ENCODE results near the gene LOXL3.
A peak's percentile ranks its signal among the peaks of the same experiment; 100 is the strongest.

LOXL3 gene, protein sequence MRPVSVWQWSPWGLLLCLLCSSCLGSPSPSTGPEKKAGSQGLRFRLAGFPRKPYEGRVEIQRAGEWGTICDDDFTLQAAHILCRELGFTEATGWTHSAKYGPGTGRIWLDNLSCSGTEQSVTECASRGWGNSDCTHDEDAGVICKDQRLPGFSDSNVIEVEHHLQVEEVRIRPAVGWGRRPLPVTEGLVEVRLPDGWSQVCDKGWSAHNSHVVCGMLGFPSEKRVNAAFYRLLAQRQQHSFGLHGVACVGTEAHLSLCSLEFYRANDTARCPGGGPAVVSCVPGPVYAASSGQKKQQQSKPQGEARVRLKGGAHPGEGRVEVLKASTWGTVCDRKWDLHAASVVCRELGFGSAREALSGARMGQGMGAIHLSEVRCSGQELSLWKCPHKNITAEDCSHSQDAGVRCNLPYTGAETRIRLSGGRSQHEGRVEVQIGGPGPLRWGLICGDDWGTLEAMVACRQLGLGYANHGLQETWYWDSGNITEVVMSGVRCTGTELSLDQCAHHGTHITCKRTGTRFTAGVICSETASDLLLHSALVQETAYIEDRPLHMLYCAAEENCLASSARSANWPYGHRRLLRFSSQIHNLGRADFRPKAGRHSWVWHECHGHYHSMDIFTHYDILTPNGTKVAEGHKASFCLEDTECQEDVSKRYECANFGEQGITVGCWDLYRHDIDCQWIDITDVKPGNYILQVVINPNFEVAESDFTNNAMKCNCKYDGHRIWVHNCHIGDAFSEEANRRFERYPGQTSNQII

DNA sequence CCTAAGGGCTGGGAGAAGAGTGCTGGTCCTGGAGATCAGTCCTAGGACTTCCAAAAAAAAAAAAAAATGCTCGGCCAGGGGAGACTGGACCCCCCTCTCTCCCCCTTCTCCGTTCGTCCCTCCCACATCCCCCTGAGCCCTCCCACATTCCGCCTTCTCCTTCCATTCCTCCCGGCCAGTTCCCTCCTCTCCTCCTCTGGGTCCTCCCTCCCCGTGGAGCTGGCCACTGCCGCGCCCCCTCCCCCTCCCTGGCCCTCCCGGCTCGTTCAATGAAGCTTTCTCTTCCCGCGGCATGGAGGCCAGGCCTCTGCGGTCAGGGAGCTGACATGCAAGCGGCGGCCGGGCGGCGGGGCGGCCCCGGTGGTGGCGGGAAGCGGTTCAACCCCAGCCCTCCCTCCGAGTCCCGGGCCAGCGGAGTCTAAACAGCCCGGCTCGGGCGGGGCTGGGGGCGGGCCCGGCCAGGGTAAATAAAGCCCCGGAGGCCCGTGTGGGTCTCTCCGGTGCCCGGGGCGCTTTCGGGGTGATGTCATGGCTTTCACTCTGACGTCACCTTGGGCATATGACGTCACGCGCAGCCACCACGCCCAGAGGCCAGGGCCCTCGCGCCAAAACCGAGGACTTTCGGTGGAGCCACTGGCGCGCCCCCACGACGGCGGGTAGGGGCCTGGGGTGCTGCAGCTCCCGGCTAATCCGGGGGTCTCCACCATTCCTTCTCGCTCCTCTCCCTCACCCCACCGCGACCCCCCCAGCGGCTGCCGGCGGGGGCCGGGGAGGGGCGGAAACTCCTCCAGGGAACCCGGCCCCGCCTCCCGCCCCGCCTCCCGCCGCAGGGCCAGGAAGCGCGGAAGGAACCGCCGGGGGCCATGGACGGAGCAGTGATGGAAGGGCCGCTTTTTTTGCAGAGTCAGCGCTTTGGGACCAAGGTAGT is at the start of gene LOXL3, which contains the start of gene DOK1:
TSS of gene LOXL3 (minus strand) at position 51 of the 928 bp plus-strand sequence. CDS start 1,308 bp downstream, outside the sequence.
TSS of gene DOK1 (plus strand) at position 829 of the 928 bp plus-strand sequence. CDS start at position 864, 35 bp downstream.
- Histone ChIP-seq H3K4me3 (ENCODE audit: low read depth in 1 of 2, low read length in 1 of 2) (peak within 1 kb of the TSS; percentile 92 to 97), H3K4me1 (ENCODE audit: control insufficient read depth in 1 of 2, insufficient read depth in 1 of 2, low read depth in 1 of 2, low read length in 1 of 2) (peaks cover 57 to 65% of the 10 kb centered on the region in 2 experiments)

DNA sequence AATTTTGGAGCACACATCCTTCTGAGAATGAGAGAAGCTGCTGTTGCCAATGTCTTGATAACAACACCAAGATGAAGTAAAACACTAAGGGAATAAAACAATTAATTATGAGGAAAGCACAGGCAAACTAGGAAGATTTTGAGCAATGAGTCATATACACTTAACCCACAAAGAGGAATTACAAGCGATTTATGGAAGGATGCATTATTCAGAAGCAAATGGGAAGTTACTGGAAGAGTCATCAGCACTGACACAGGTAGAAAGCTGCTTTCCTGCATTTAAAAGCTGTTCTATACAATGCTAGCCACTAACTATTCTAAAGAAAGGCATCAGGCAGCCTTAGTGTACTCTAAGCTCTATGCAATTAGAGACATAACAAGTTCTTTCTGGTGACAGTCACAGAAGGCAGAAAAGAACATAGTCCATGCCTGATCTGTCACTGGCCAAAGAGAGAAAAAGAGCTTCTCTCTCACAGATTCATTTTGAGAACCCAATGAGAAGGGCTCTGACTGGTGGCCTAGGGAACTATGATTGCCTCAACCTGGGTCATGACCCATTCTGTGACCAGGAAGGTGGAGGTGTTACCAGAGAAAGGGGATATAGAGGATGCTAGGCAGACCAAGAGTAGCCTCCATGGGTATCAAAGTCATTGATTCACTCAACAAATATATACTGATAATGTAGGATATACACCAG is 49.0 kb upstream of the LOXL3 start:
- H3K4me3 ChIP-seq (ENCODE audit: low read depth in 1 of 2, low read length in 1 of 2), result no peak overlapping the region
- TF ChIP-seq, protein P1, sequence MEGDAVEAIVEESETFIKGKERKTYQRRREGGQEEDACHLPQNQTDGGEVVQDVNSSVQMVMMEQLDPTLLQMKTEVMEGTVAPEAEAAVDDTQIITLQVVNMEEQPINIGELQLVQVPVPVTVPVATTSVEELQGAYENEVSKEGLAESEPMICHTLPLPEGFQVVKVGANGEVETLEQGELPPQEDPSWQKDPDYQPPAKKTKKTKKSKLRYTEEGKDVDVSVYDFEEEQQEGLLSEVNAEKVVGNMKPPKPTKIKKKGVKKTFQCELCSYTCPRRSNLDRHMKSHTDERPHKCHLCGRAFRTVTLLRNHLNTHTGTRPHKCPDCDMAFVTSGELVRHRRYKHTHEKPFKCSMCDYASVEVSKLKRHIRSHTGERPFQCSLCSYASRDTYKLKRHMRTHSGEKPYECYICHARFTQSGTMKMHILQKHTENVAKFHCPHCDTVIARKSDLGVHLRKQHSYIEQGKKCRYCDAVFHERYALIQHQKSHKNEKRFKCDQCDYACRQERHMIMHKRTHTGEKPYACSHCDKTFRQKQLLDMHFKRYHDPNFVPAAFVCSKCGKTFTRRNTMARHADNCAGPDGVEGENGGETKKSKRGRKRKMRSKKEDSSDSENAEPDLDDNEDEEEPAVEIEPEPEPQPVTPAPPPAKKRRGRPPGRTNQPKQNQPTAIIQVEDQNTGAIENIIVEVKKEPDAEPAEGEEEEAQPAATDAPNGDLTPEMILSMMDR (IDR thresholded peaks at IDR 0.05), result no peak
- H3K27me3 ChIP-seq, result peaks cover 73% of the 10 kb centered on the region
- no peaks in the 10 kb centered on the region for H3K36me3 ChIP-seq
- no peaks in the 10 kb centered on the region for H3K4me1 ChIP-seq (ENCODE audit: control insufficient read depth in 1 of 2, insufficient read depth in 1 of 2, low read depth in 1 of 2, low read length in 1 of 2)
- no peak overlapping the region for H3K27ac ChIP-seq
- H3K9me3 ChIP-seq, result no peaks in the 10 kb centered on the region

More for the DNA sequence above, at the start of gene LOXL3, which contains the start of gene DOK1:
- Histone ChIP-seq H3K27ac (peak within 1 kb of the TSS; percentile 85), H3K9me3 (no peaks in the 10 kb centered on the region), H3K36me3 (peaks cover 18% of the 10 kb centered on the region), H3K27me3 (peaks cover 6% of the 10 kb centered on the region)
- TF ChIP-seq, protein P1 (IDR thresholded peaks at IDR 0.05), result peak; percentile 3

DNA sequence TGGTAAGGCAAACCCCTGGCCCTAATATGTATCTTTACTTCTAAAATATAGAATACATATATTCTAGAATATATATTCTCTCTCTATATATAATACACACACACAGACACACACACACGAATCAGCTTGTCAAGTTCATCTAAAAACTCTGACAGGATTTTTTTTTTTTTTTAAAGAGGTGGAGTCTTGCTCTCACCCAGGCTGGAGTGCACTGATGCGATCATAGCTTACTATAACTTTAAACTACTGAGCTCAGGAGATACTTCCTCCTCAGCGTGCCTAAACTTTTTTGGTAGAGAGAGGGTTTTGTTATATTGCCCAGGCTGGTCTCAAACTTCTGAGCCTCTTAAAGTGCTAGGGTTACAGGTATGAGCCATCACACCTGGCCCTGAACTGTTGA is 45.9 kb upstream of the LOXL3 start:
- TF ChIP-seq, protein P1 (IDR thresholded peaks at IDR 0.05), result no peak
- Histone ChIP-seq H3K27me3 (peaks cover 78% of the 10 kb centered on the region), H3K9me3 (no peaks in the 10 kb centered on the region), H3K4me1 (ENCODE audit: control insufficient read depth in 1 of 2, insufficient read depth in 1 of 2, low read depth in 1 of 2, low read length in 1 of 2) (no peaks in the 10 kb centered on the region), H3K36me3 (no peaks in the 10 kb centered on the region), H3K27ac (no peak overlapping the region), H3K4me3 (ENCODE audit: low read depth in 1 of 2, low read length in 1 of 2) (no peak overlapping the region)

DNA sequence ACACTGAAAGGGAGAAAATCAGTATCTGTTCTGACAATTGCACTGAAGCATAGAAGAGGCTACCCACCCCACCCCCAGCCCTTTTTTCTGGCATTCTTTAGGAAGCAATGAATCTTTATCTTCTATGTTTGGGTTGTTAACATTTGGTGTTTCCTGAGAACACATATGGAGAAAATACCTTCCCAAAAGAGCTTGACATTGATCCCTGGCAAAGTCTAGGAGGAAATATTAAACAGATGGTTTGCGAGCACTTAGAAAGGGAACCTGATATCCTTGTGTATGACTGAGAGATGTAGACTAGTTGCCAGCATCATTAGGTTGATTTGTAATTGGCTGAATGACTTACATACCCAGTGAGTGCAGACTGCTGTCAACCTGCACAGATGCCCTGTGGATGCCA is 43.7 kb upstream of the LOXL3 start:
- Histone ChIP-seq H3K27ac (no peak overlapping the region), H3K4me1 (ENCODE audit: control insufficient read depth in 1 of 2, insufficient read depth in 1 of 2, low read depth in 1 of 2, low read length in 1 of 2) (no peaks in the 10 kb centered on the region), H3K36me3 (no peaks in the 10 kb centered on the region), H3K9me3 (no peaks in the 10 kb centered on the region), H3K4me3 (ENCODE audit: low read depth in 1 of 2, low read length in 1 of 2) (no peak overlapping the region), H3K27me3 (peaks cover 77% of the 10 kb centered on the region)
- TF ChIP-seq, protein P1 (IDR thresholded peaks at IDR 0.05), result no peak
